Pancreas (tissue), 10 donors: Measurements from ENCODE around the gene SLC43A1. TPM values are rescaled to one million over a fixed set of nuclear protein-coding genes. Genes with fewer than 3 reads are reported as not detected.

Source experiments
- ATAC-seq, 4 donors: fragments of 200-7000 bp; cut with Tn5 transposase; one replicate each; pipeline versions ENCODE4 v1.8.0 to v1.9.1; 2020; ENCODE audit warnings: mild to moderate bottlenecking in 4 of 4, moderate library complexity in 4 of 4
- DNase-seq, 6 donors: peaks; one replicate each; pipeline ENCODE4 v3.0.0-alpha.2; 2020
- FAIRE-seq: peaks from 2 replicates; lab custom pipeline; 2012; peaks lifted over from hg19 to GRCh38; lab: Jason Lieb, UNC
- H3K27ac ChIP-seq, 4 donors: fragments of 200-600 bp; sonication (generic); 1 replicate in 3 of 4; 2 replicates in 1 of 4; pipeline versions ENCODE4 v1.5.0 to v1.8.0; 2020
- H3K27me3 ChIP-seq, 4 donors: fragments of 200-600 bp; one replicate each; pipeline ENCODE4 v1.8.0; 2021
- H3K36me3 ChIP-seq, 3 donors: fragments of 200-600 bp; sonication (generic) in 1 of 3; one replicate each; pipeline versions ENCODE4 v1.5.0 to v1.8.0; 2020 to 2021
- H3K4me1 ChIP-seq, 3 donors: fragments of 200-600 bp; one replicate each; pipeline ENCODE4 v1.8.0; 2021
- H3K4me3 ChIP-seq, 4 donors: fragments of 200-600 bp; sonication (generic) in 2 of 4; one replicate each; pipeline versions ENCODE4 v1.5.0 to v1.8.0; 2020 to 2021
- H3K9me3 ChIP-seq, 4 donors: fragments of 200-600 bp; one replicate each; pipeline ENCODE4 v1.8.0; 2021
- CTCF ChIP-seq, 4 donors: fragments of 200-600 bp; sonication (generic) in 3 of 4; IDR thresholded peaks; one replicate each; pipeline versions ENCODE4 v1.5.0 to v1.8.0; 2021; ENCODE audit warnings: antibody characterized with exemption in 4 of 4
- WGBS, 2 donors: extraction: QIAGEN DNeasy Blood & Tissue Kit; methylation state at CpG; one replicate each; pipeline ENCODE4 v1.1.7; 2013; 5-methylcytosine and 5-hydroxymethylcytosine counted together
- intact Hi-C, 3 donors: fragments of 100-400 bp; cut with DNase I; formaldehyde crosslinking; loops; one replicate each; pipeline versions ENCODE4 v1.11.1 to v1.14.2; 2022
- polyA plus RNA-seq, 2 donors: library from polyadenylated mRNA; stranded (reverse); fragments of 200-250 nt; gene quantifications; one replicate each; pipeline ENCODE4 v1.2.3, GENCODE V29; 2013
- total RNA-seq, 6 donors: library from RNA; stranded (reverse); fragmentation: NEBNext Ultra II Directional in 4 of 6; extraction: Animal tissue kit (Norgen Biotek cat#: 25700) in 4 of 6; gene quantifications; one replicate each; pipeline versions ENCODE4 v1.2.1 to v1.2.4, GENCODE V29; 2021 to 2023
- donor health status: healthy with polysubstance abuse.
- donor health status: DM: no; HTN: no; CAD: no; lungs with moderate emphysema.
- donor health status: DM: no; HTN: no; CAD: no.
- donor health status: control.
- donor health status: control.
- donor health status: Bipolar disorder and iron deficiency.
- donor health status: DM: yes; HTN: yes; CAD: no.
- donor health status: DM: no; HTN: no; CAD: no.
- donor health status: DM: no; HTN: no; CAD: no.
- donor health status: DM: yes; HTN: yes; CAD: no.

Gene SLC43A1
- total and polyA plus RNA-seq, 8 donors, result 78.3 to 280 (median 122) TPM

GRCh38 chr11:57493507-57494503 is 21.7 kb downstream of the SLC43A1 start:
- DNase-seq (peak; percentile 76 to 94 (median 89)), ATAC-seq (peak; percentile 62 to 81 (median 71)), FAIRE-seq (no peak)
- intact Hi-C loops, result loop anchor here in 2 of 3 donors (5.0 kb wide), 1 partner anchor 33 kb away; no protein-coding TSS in a partner anchor
- H3K4me3 ChIP-seq, result peak overlapping the region in 1 of 4 donors; percentile 6
- peaks cover 7 to 39% (median 7%) of the 10 kb centered on the region in 3 donors for H3K36me3 ChIP-seq
- peaks cover 39 to 46% (median 45%) of the 10 kb centered on the region in 3 donors for H3K4me1 ChIP-seq
- no peaks in the 10 kb centered on the region for H3K9me3 ChIP-seq
- no peaks in the 10 kb centered on the region for H3K27me3 ChIP-seq
- WGBS, 2 donors, result 30 to 32% methylated on average over 15 of the region's 15 CpGs
- peak; percentile 89 to 95 (median 91) for TF ChIP-seq CTCF (IDR thresholded peaks at IDR 0.05)
- peak overlapping the region in 2 of 4 donors; percentile 5 to 52 for H3K27ac ChIP-seq

GRCh38 chr11:57491371-57492061 is 24.0 kb downstream of the SLC43A1 start:
- Histone ChIP-seq H3K27ac (no peak overlapping the region), H3K9me3 (no peaks in the 10 kb centered on the region), H3K36me3 (peaks cover 7 to 60% (median 7%) of the 10 kb centered on the region in 3 donors), H3K4me1 (peaks cover 18 to 29% (median 24%) of the 10 kb centered on the region in 3 donors), H3K4me3 (no peak overlapping the region), H3K27me3 (no peaks in the 10 kb centered on the region)
- 75 to 80% methylated on average over 11 of the region's 11 CpGs for WGBS, 2 donors
- peak; percentile 33 to 54 (median 44) for TF ChIP-seq CTCF (IDR thresholded peaks at IDR 0.05)
- FAIRE-seq (no peak), DNase-seq (peak in 1 of 6 donors; percentile 61), ATAC-seq (no peak)
- intact Hi-C loops, result loop anchor here in 2 of 3 donors (5.0 kb wide), 1 partner anchor 36 kb away; no protein-coding TSS in a partner anchor

GRCh38 chr11:57490456-57491248 is 24.9 kb downstream of the SLC43A1 start:
- no peak for TF ChIP-seq CTCF (IDR thresholded peaks at IDR 0.05)
- Histone ChIP-seq H3K9me3 (no peaks in the 10 kb centered on the region), H3K27me3 (no peaks in the 10 kb centered on the region), H3K36me3 (peaks cover 7 to 61% (median 12%) of the 10 kb centered on the region in 3 donors), H3K4me1 (peaks cover 12 to 20% (median 16%) of the 10 kb centered on the region in 3 donors), H3K4me3 (no peak overlapping the region), H3K27ac (no peak overlapping the region)
- DNase-seq, result peak in 1 of 6 donors; percentile 17
- intact Hi-C loops, result loop anchor here in 2 of 3 donors (5.0 kb wide), 1 partner anchor 37 kb away; no protein-coding TSS in a partner anchor
- ATAC-seq, result no peak
- WGBS, 2 donors, result 77 to 79% methylated on average over 9 of the region's 9 CpGs
- FAIRE-seq, result no peak

GRCh38 chr11:57487920-57488659 is 27.4 kb downstream of the SLC43A1 start:
- Histone ChIP-seq H3K27me3 (no peaks in the 10 kb centered on the region), H3K36me3 (peaks cover 7 to 80% (median 26%) of the 10 kb centered on the region in 3 donors), H3K4me1 (peaks cover 0 to under 1% (median 0%) of the 10 kb centered on the region in 3 donors), H3K4me3 (no peak overlapping the region), H3K9me3 (no peaks in the 10 kb centered on the region), H3K27ac (no peak overlapping the region)
- TF ChIP-seq CTCF (IDR thresholded peaks at IDR 0.05), result no peak
- 77 to 79% methylated on average over 6 of the region's 6 CpGs for WGBS, 2 donors
- ATAC-seq (no peak), FAIRE-seq (no peak), DNase-seq (peak in 1 of 6 donors; percentile 16)
- intact Hi-C loops, result loop anchor here in 1 of 3 donors (10.0 kb wide), 1 partner anchor 143 kb away; no protein-coding TSS in a partner anchor
